GM13977 (cell line): ENCODE results near the gene FOXL2NB.

Experiments
- DNase-seq: peaks from one replicate; pipeline ENCODE4 v3.0.0; 2012; ENCODE audit warnings: low spot score
- in situ Hi-C: fragments of 300-500 bp; cut with MboI; formaldehyde crosslinking; loops from one replicate; pipeline ENCODE4 v1.12.0; 2022; ENCODE audit warnings: low sequenced_read_pairs, low pct_unique_long_range_greater_than_20kb, mixed read lengths, inconsistent platforms; ENCODE audit not compliant: unreplicated experiment
- TF ChIP-seq, protein P1 (sequence below): IDR thresholded peaks from 2 replicates; pipeline ENCODE4 v1.5.1; 2012; ENCODE audit warnings: mild to moderate bottlenecking, control low read depth; ENCODE audit not compliant: insufficient read depth; ENCODE audit errors: extremely low read depth, missing control alignments

The FOXL2NB gene

GRCh38 chr3:138907539-138907938 is 39.5 kb upstream of the FOXL2NB start:
- DNase-seq: no peak
- in situ Hi-C loops: loop anchor here (25.0 kb wide), 1 partner anchor 845 kb away; no protein-coding TSS in a partner anchor
- TF ChIP-seq, protein P1, sequence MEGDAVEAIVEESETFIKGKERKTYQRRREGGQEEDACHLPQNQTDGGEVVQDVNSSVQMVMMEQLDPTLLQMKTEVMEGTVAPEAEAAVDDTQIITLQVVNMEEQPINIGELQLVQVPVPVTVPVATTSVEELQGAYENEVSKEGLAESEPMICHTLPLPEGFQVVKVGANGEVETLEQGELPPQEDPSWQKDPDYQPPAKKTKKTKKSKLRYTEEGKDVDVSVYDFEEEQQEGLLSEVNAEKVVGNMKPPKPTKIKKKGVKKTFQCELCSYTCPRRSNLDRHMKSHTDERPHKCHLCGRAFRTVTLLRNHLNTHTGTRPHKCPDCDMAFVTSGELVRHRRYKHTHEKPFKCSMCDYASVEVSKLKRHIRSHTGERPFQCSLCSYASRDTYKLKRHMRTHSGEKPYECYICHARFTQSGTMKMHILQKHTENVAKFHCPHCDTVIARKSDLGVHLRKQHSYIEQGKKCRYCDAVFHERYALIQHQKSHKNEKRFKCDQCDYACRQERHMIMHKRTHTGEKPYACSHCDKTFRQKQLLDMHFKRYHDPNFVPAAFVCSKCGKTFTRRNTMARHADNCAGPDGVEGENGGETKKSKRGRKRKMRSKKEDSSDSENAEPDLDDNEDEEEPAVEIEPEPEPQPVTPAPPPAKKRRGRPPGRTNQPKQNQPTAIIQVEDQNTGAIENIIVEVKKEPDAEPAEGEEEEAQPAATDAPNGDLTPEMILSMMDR: no peak

DNA sequence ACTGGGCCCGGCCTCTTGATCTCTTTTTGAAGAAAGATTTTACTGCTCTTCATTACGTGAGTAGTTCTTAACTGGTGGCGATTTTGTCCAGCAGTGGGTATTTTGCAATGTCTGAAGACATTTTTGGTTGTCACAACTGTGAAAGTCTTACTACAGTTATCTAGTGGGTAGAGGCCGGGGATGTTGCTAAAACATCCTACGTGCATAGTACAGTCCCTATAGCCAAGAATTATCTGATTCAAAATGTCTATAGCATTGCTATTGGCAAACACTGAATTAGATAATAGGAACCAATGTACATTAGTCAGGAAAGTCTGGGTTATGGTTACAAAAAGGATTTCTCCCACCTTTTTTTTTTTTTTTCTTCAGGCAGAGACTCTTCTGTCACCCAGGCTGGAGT is 38.2 kb upstream of the FOXL2NB start:
- DNase-seq: no peak
- in situ Hi-C loops: loop anchor here (25.0 kb wide), 1 partner anchor 847 kb away; no protein-coding TSS in a partner anchor
- TF ChIP-seq, protein P1: no peak

DNA sequence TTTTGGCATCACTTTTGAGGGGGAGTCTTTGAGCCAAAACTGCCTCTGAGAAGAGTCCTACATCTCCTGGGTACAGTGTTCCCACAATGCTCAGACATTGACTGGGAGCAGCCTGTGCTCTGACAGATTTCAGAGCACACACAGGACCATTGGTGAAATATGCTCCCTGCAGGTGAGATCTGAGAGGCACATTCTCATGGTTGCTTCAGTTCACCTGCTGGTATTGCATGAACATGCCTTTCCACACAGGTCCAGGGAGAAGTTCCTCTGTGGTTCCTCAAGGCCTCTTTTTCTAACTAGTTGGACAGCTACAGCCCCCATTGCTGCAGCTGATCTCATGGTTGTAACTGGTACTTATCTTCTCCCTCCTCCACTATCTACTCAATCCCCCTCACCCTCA is 37.1 kb upstream of the FOXL2NB start:
- DNase-seq: no peak
- in situ Hi-C loops: loop anchor here (5.0 to 25.0 kb wide), 3 partner anchors 213 to 848 kb away; partner anchors contain the start of gene CEP70
- TF ChIP-seq, protein P1: no peak

DNA sequence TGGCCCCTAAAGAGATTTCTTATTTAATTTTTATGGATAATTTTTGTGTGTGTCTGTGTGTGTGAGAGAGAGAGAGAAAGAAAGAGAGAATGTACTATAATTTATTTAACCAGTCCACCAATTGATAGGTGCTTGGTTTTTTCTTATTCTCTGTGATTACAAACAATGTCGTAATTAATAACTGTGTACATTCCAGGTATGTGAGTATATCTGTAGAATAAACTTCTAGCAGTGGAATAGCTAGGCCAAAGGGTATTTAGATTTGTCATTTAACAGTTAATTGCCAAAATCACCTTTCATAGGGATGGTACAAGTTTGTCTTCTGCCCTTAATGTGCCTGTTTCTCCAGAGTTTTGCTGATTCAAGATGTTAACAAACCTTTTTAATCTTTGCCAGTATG is 35.4 kb upstream of the FOXL2NB start:
- TF ChIP-seq, protein P1: no peak
- DNase-seq: no peak
- in situ Hi-C loops: loop anchor here (5.0 to 25.0 kb wide), 3 partner anchors 214 to 849 kb away; partner anchors contain the start of gene CEP70

- no peak for DNase-seq
- TF ChIP-seq, protein P1: no peak
- in situ Hi-C loops: loop anchor here (5.0 to 25.0 kb wide), 3 partner anchors 215 to 850 kb away; partner anchors contain the start of gene CEP70
These were observed 34.8 kb upstream of the FOXL2NB start for GRCh38 chr3:138912237-138912636.

DNA sequence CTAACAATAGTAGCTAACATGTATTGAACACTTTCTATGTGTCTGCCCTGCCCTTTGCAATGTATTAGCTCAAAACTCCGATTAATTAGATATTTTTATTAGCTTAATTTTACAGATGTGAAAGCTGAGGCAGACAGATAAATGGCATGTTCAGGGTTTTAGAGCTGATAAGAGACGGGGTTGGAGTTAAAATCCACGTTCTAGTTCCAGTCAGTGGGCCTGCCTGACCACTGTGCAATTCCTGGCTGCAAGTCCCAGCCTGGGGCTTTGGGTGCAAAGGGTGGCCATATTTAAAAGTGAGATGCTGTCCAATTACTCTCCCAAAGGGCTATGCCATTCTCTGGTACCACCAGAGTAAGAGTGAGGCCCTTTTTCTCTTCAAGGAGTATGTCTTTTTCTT is 33.3 kb upstream of the FOXL2NB start:
- DNase-seq: no peak
- TF ChIP-seq, protein P1: no peak
- in situ Hi-C loops: loop anchor here (5.0 to 25.0 kb wide), 3 partner anchors 216 to 851 kb away; partner anchors contain the start of gene CEP70
